Neural progenitor cell (in vitro differentiated cells): ENCODE measurements around the gene SBF1.

Experiments used
- CTCF ChIP-seq: fragments of 200-600 bp; sonication (generic); IDR thresholded peaks from 2 replicates; pipeline ENCODE4 v1.5.1; 2017; ENCODE audit warnings: antibody characterized with exemption, mild to moderate bottlenecking
- EZH2 ChIP-seq: fragments of 200-600 bp; sonication (generic); IDR thresholded peaks from 2 replicates; pipeline ENCODE4 v1.6.1; 2017; ENCODE audit warnings: antibody characterized with exemption, mild to moderate bottlenecking, moderate library complexity

GRCh38 chr22:50467773-50468440 is 6.9 kb downstream of the SBF1 start:
- TF ChIP-seq CTCF (no peak), EZH2 (no peak)
